ENCODE data around the gene RANBP17.

DNA sequence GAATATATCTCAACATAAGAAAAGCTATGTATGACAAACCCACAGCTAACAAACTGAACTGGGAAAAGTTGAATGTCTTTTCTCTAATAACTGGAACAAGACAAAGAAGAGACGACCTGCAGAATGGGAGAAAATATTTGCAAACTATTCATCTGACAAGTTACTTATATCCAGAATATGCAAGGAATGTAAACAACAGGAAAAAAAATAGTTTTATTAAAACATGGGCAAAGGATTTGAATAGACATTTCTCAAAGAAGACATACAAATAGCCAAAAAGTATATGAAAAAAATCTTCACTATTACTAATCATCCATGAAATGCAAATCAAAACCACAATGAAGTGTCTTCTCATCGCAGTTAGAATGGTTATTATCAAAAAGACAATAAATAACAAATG, 265.5 kb downstream of the RANBP17 start:
- TF ChIP-seq, protein P1, sequence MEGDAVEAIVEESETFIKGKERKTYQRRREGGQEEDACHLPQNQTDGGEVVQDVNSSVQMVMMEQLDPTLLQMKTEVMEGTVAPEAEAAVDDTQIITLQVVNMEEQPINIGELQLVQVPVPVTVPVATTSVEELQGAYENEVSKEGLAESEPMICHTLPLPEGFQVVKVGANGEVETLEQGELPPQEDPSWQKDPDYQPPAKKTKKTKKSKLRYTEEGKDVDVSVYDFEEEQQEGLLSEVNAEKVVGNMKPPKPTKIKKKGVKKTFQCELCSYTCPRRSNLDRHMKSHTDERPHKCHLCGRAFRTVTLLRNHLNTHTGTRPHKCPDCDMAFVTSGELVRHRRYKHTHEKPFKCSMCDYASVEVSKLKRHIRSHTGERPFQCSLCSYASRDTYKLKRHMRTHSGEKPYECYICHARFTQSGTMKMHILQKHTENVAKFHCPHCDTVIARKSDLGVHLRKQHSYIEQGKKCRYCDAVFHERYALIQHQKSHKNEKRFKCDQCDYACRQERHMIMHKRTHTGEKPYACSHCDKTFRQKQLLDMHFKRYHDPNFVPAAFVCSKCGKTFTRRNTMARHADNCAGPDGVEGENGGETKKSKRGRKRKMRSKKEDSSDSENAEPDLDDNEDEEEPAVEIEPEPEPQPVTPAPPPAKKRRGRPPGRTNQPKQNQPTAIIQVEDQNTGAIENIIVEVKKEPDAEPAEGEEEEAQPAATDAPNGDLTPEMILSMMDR (IDR thresholded peaks at IDR 0.05; ENCODE audit: low read depth, low read length): no peak
- no peak for TF ChIP-seq EZH2phosphoT487 (IDR thresholded peaks at IDR 0.05; ENCODE audit: low read depth)

Data from OCI-LY3 (cell line).